GM12878 (cell line): ENCODE results near the gene LDB2.

ENCODE experiments used
- ATF2 ChIP-seq: IDR thresholded peaks from 2 replicates; pipeline ENCODE4 v1.6.1; 2012; ENCODE audit warnings: low read length, inconsistent platforms
- CEBPB ChIP-seq, 2 experiments: fragments of 150-350 bp in 1 of 2; IDR thresholded peaks; 2 replicates each; pipeline ENCODE4 v1.6.1; 2012 to 2014; ENCODE audit warnings: low read depth in 2 of 2, low read length in 2 of 2, borderline replicate concordance in 1 of 2, inconsistent platforms in 1 of 2
- EP300 ChIP-seq, 2 experiments: fragments of 150-350 bp in 1 of 2; IDR thresholded peaks; 2 replicates each; pipeline ENCODE4 v1.6.1; 2011 to 2012; ENCODE audit warnings: low read depth in 2 of 2, low read length in 2 of 2, borderline replicate concordance in 1 of 2, improper control_type of control experiment in 1 of 2, inconsistent platforms in 1 of 2; ENCODE audit not compliant: control insufficient read depth in 1 of 2
- POLR2A ChIP-seq: IDR thresholded peaks from 2 replicates; pipeline ENCODE4 v1.6.1; 2011; ENCODE audit warnings: low read depth, mild to moderate bottlenecking, low read length
- RAD51 ChIP-seq: fragments of 450-650 bp; IDR thresholded peaks from 2 replicates; pipeline ENCODE4 v1.6.1; 2016; ENCODE audit warnings: moderate library complexity, mild to moderate bottlenecking, inconsistent platforms
- ZBTB33 ChIP-seq: fragments of 450-650 bp; IDR thresholded peaks from 2 replicates; pipeline ENCODE4 v1.6.1; 2017; ENCODE audit warnings: mild to moderate bottlenecking
- TF ChIP-seq, protein P1 (sequence below), 3 experiments: IDR thresholded peaks in 2 of 3; conservative IDR thresholded peaks in 1 of 3; 2 replicates each; pipeline ENCODE4 v1.5.1; 2011; ENCODE audit warnings: low read depth in 3 of 3, low read length in 3 of 3, mild to moderate bottlenecking in 3 of 3, control low read depth in 2 of 3, moderate library complexity in 2 of 3, inconsistent platforms in 1 of 3, mixed read lengths in 1 of 3; ENCODE audit not compliant: control insufficient read depth in 2 of 3, insufficient read depth in 1 of 3; ENCODE audit errors: extremely low read depth in 1 of 3
- TF ChIP-seq, protein P2 (sequence below): fragments of 450-650 bp; IDR thresholded peaks from 2 replicates; pipeline ENCODE4 v1.6.1; 2014; ENCODE audit warnings: mild to moderate bottlenecking
- TF ChIP-seq, protein P3 (sequence below): IDR thresholded peaks from 2 replicates; pipeline ENCODE4 v1.6.1; 2012; ENCODE audit warnings: low read depth, low read length, improper control_type of control experiment

DNA sequence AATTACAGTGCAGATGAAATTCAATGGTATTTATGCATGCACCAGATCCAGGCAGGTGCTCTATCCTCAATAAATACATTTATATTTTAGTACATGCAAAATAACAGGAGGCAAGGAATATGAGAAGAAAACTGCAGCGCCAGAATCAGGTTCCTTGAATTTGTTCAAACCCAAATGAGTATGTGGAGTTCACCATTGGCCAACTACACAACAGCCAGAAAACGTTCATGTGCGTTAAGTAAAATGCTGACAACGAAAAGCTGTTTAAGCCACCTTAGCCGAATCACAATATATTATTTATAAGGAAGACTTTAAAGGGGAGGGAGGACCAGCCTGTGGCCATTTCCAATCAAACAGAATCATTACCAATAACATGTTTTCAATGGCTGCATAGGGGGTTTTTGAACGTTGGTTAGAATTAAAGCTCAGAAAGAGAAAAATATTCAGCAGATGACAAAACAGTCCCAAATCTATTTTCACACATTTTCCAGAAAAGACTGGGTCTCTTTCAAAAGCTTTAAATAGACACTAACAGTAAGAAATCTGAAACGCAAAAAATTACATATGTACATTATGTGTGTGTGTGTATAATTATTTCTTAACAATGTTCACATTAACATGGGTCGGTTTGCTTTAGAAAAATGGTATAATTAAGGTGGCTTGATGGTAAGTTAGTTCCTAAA, 171.9 kb downstream of the LDB2 start:
- no peak for TF ChIP-seq RAD51
- TF ChIP-seq EP300 (IDR thresholded peaks at IDR 0.05; ENCODE audit: borderline replicate concordance in 1 of 2, control insufficient read depth in 1 of 2, low read depth in 2 of 2, low read length in 2 of 2) = no peak
- TF ChIP-seq, protein P1, sequence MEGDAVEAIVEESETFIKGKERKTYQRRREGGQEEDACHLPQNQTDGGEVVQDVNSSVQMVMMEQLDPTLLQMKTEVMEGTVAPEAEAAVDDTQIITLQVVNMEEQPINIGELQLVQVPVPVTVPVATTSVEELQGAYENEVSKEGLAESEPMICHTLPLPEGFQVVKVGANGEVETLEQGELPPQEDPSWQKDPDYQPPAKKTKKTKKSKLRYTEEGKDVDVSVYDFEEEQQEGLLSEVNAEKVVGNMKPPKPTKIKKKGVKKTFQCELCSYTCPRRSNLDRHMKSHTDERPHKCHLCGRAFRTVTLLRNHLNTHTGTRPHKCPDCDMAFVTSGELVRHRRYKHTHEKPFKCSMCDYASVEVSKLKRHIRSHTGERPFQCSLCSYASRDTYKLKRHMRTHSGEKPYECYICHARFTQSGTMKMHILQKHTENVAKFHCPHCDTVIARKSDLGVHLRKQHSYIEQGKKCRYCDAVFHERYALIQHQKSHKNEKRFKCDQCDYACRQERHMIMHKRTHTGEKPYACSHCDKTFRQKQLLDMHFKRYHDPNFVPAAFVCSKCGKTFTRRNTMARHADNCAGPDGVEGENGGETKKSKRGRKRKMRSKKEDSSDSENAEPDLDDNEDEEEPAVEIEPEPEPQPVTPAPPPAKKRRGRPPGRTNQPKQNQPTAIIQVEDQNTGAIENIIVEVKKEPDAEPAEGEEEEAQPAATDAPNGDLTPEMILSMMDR (IDR thresholded peaks at IDR 0.05 in 2 of 3, conservative IDR thresholded peaks at IDR 0.05 in 1 of 3; ENCODE audit: control insufficient read depth in 2 of 3, extremely low read depth in 1 of 3, insufficient read depth in 1 of 3, low read depth in 3 of 3, low read length in 3 of 3) = no peak
- TF ChIP-seq, protein P2, sequence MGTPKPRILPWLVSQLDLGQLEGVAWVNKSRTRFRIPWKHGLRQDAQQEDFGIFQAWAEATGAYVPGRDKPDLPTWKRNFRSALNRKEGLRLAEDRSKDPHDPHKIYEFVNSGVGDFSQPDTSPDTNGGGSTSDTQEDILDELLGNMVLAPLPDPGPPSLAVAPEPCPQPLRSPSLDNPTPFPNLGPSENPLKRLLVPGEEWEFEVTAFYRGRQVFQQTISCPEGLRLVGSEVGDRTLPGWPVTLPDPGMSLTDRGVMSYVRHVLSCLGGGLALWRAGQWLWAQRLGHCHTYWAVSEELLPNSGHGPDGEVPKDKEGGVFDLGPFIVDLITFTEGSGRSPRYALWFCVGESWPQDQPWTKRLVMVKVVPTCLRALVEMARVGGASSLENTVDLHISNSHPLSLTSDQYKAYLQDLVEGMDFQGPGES = no peak
- TF ChIP-seq POLR2A = no peak
- TF ChIP-seq, protein P3, sequence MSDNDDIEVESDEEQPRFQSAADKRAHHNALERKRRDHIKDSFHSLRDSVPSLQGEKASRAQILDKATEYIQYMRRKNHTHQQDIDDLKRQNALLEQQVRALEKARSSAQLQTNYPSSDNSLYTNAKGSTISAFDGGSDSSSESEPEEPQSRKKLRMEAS = no peak
- no peak for TF ChIP-seq ZBTB33
- no peak for TF ChIP-seq ATF2
- no peak for TF ChIP-seq CEBPB (IDR thresholded peaks at IDR 0.05; ENCODE audit: borderline replicate concordance in 1 of 2, low read depth in 2 of 2, low read length in 2 of 2)
